ENCODE results near the gene TNFRSF4.

TNFRSF4 gene

GRCh38 chr1:1232208-1232795 is 18.3 kb upstream of the TNFRSF4 start, which contains the start of gene B3GALT6:
TSS of gene B3GALT6 (plus strand) at chr1:1232237. CDS start at chr1:1232279, 42 bp downstream.
- peak; percentile 37 to 70 for DNase-seq

DNA sequence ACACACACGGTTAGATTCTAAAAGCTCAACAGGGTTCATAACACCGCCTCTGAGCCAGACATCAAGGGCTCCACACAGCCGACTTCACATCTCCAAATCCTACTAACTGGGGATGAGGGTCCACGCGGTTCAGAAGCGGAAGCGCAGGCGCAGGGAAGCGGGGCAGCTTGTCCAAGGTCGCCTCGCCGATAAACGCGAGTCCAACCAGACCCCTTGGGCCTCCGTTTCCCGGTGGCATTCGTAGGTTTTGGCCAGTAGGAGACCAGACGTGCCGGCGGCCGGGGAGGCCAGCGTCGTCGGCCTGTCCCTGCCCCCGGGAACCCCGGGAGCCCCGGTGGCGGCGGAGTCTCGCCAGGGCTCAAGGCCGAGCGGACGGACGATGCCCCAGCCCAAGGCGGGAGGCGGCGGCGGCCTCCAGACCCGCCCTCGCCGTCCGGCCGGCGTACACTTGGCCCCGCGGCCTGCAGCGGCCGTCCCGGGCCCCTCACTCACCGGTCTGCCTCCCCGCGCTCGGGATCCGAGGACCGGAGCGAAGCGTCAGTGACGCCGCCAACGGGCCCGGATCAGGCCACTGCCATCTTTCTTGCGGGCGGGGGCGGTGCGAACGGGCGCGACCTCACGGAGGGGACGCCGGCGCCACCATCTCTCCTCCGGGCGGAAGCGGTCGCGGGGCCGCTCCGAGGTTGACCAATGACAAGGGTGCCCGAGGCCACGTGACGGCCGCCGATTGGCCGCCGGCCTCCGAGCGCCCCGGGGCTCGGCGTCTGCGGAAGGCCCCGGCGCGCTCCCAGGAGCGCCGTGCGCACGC is 17.7 kb upstream of the TNFRSF4 start, which contains the start of gene SDF4:
TSS of gene SDF4 (minus strand) at position 602 of the 808 bp plus-strand sequence. CDS start 3,229 bp downstream, outside the sequence.
- DNase-seq, result peak; percentile 96 to 98

GRCh38 chr1:1230656-1231399 is 16.9 kb upstream of the TNFRSF4 start:
- peak; percentile 16 to 42 for DNase-seq

DNA sequence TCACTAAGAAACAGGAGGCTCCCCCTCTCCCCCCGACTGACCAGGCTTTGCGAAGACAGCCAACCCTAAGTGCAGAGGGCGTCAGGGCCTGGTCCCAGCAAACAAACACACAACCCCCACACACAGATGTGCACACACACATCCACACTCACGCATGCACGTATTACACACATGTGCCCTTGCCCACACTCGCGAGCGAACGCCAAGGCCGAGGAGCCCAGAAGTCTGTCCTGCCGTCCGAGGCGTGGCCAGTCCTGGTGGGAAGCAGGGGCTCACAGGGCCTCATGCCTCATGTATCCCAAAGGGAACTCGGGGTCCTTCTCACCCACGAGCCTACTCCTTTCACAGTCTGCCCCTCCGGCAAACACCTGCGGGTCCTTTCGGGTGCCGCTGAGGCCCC is 15.8 kb upstream of the TNFRSF4 start:
- DNase-seq, result no peak

GRCh38 chr1:1228596-1229321 is 14.8 kb upstream of the TNFRSF4 start:
- no peak for DNase-seq

- DNase-seq, result no peak
Measured at GRCh38 chr1:1228187-1228586, 14.2 kb upstream of the TNFRSF4 start.

- no peak for DNase-seq
Measured at GRCh38 chr1:1227386-1227785, 13.4 kb upstream of the TNFRSF4 start.

DNA sequence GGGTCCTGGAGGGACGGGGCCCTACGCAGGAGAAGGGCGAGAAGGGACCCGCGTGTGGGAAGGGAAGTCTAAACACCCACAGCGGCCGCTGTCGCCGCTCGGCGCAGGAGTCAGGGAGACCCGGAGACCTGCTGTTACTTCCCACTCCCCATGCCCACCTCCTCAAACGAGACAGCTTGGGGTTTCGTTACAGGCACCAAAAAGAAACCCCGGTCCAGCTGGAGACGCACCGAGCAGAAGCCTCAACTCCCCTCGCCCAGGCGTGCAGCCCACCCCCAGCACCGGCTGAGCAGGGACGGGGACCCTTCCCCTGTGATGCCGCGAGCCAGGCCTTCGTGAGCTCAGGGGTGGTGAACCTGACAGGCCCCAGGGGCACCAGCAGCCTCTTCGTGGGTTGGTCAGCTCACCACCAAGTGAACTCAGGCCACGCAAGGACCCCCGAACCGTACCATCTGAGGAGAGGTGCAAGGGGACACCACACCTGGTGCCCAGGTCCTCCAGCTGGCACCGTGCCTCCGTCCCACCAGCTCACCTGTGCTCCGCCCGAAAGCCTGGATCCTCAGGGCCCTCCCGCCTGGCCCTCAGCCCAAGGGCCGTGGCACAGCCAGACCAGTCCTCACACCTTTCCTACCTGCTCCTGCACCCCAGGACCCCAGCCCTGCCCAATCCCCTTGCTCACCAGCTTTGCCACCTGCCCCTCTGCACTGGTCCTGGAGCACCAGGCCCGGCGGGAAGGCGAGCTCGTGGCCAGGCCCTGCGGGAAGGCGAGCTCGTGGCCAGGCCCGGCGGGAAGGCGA is 12.8 kb upstream of the TNFRSF4 start:
- DNase-seq, result no peak

DNA sequence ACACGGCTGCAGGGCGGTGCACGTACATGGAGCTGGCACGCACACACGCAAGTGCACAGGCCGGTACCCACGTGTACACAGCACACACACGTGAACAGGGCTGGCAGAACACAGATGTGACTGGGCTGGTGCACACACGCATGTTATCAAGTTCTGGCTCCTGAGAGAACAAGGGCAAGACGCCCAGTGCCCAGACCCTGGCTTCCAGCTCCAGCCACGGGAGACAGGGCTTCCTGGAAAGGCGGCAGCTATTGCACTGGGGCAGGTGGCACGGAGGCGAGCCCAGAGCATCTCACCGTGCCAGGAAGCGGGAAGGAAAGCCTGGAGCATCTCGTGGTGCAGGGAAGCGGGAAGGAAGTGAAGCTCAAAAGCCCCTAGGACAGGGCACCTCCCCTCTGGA is 12.0 kb upstream of the TNFRSF4 start:
- no peak for DNase-seq

GRCh38 chr1:1225238-1225845 is 11.4 kb upstream of the TNFRSF4 start:
- DNase-seq, result no peak

GRCh38 chr1:1223891-1224290 is 9.9 kb upstream of the TNFRSF4 start:
- DNase-seq, result no peak

GRCh38 chr1:1223321-1223720 is 9.4 kb upstream of the TNFRSF4 start:
- no peak for DNase-seq

GRCh38 chr1:1222575-1223225 is 8.7 kb upstream of the TNFRSF4 start:
- DNase-seq, result no peak

DNA sequence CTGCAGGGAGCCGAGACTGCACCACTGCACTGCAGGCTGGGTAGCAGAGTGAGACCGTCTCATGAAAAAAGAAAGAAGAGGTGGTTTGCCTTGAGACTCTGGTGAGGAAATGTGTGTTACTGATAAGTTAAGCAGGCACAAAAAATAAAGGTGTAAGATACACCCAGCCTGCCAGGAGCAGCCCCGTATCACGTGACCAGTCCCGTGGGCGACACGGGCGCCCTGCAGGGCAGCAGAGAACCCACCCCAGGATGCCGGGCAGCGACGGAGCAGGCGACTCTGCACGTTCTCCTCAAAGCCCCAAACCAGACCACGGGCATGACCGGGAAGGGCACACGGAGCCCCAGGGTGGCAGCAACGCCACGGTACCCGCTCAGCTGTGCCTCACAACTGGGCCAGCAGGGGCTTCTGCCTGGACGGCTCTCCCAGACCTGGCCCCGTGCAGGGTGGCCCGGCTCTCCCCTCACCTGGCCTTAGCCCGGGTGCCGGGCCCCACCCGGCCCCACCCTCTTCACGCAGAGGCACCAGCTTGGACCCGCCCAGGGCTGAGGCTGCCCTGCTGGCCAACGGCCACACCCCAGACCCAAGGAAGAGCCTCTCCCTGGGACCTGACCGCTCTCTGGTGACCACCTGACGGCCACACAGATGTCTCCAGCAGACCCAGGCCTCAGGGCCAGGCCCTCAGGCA is 8.1 kb upstream of the TNFRSF4 start:
- no peak for DNase-seq

DNA sequence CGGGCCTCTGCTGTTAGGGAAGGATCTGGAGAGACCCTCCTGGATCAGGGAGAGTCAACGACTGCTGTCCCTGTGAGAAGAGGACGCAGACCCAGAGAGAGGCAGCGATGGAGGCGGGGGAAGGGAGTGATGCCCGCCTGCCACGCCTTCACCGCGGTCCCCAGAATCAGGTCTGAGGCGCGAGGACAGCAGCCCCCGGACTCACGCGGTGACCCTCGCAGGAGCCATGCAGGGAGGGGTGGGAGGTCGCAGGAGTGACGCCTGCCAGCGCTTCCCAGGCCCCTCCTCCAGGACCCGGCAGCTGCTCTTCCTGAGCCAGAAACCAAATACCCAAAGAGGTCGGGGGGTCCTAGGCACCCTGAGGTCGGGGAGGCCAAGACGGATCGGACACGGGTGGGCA is 6.2 kb upstream of the TNFRSF4 start:
- DNase-seq, result no peak

DNA sequence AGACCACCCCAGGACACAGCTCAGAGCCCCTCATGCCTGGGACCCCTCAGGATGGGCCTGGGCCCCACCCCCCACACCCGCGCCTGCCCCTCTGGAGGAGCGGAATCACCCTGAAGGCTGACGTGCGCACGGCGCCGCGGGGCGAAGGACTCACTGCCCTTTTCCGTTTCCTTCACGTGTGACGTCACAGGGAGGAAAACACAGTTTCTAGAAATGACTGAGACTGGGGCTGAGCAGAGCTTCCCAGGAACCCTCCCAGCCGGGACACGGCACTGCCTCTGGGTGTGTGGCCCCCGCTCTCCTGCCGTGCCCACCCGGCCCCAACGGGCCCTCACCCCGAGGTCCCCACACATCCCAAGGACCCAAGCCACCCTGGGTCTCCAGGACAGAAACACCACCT is 5.4 kb upstream of the TNFRSF4 start:
- no peak for DNase-seq

GRCh38 chr1:1218524-1219200 is 4.7 kb upstream of the TNFRSF4 start:
- DNase-seq, result no peak

DNA sequence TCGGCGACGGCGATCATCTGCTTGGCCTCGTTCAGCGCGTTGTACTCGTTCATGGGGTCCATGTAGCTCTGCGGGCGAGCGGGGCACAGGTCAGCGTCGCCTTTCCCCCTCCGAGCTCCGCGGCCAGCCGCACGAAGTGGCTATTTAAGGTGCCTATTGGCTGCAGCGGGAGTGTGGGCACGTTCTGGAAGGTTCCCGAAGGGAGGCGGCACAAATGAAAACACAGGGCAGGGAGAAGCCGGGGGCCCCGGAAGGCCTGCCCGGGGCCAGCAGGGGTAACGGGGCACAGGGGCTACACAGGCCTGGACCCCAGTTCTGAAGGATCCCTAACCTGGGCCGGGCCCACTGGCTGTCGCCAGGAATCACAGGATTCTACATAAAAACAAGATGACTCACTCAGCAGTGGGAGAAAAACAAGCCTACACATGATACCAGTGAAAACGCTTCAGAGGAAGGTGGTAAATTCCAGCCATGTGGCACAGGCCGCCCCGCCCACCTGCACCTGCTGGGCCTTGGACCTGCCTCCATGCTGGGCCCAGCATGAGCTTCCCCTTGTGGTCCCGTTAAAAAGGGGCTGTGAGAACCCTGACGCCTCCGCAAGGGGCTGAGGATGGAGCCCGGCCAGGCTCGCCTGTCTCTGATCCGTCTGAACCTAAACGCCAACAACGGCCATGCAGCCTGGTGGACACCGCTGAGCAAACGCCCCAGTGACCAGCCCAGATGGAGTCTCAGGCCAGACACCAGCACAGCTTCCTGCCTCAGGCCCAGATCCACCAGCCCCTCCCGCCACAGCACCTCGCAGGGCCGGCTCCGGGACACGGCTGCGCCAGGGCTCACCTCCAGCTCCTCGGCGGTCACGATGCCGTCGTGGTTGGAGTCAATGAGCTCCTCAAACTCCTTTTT is 3.9 kb upstream of the TNFRSF4 start:
- DNase-seq, result no peak
